Measurements from ENCODE around the gene PTPN14.

PTPN14 gene

GRCh38 chr1:214415131-214415530, 136.3 kb downstream of the PTPN14 start:
- TF ChIP-seq, protein P1, sequence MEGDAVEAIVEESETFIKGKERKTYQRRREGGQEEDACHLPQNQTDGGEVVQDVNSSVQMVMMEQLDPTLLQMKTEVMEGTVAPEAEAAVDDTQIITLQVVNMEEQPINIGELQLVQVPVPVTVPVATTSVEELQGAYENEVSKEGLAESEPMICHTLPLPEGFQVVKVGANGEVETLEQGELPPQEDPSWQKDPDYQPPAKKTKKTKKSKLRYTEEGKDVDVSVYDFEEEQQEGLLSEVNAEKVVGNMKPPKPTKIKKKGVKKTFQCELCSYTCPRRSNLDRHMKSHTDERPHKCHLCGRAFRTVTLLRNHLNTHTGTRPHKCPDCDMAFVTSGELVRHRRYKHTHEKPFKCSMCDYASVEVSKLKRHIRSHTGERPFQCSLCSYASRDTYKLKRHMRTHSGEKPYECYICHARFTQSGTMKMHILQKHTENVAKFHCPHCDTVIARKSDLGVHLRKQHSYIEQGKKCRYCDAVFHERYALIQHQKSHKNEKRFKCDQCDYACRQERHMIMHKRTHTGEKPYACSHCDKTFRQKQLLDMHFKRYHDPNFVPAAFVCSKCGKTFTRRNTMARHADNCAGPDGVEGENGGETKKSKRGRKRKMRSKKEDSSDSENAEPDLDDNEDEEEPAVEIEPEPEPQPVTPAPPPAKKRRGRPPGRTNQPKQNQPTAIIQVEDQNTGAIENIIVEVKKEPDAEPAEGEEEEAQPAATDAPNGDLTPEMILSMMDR (IDR thresholded peaks at IDR 0.05; ENCODE audit: low read depth, low read length): no peak
- H3K4me3 ChIP-seq (ENCODE audit: low read depth, low read length): no peak overlapping the region

GRCh38 chr1:214414691-214415090, 136.7 kb downstream of the PTPN14 start:
- H3K4me3 ChIP-seq (ENCODE audit: low read depth, low read length): no peak overlapping the region
- TF ChIP-seq, protein P1 (IDR thresholded peaks at IDR 0.05; ENCODE audit: low read depth, low read length): no peak

- TF ChIP-seq, protein P1 (IDR thresholded peaks at IDR 0.05; ENCODE audit: low read depth, low read length): no peak
- H3K4me3 ChIP-seq (ENCODE audit: low read depth, low read length): no peak overlapping the region
Measured at GRCh38 chr1:214413315-214413714, 138.1 kb downstream of the PTPN14 start.

DNA sequence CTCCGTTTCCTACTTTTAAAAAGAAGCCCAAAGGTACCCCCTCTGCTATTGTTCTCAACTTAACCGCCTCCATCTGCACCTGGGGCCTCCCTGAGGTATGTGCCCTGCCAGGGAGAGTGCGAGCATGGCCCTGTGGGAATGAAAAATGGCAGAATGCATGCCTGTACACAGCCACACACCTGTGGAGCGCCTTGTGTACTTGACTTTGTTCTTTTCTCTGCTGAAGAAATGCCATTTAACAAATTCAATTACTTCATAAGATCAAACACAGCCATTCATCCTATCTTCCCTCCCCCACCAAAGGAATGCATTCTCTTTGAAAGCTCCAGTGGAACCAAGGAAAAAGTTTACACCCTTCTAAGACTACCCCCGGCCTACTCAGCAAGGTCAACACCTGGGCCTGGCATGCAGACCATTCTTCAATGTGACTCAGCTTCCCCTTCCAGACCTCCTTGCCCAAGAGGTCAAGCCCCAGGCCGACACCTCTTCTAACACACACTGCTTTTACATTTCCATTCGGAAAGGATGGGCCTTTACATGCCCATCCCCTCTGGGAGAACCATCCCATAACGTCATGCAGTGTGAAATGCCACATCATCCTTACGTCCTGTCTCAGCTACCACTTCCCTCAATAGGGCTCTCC, 146.7 kb downstream of the PTPN14 start:
- peak overlapping the region; percentile 30 for H3K4me3 ChIP-seq (ENCODE audit: low read depth, low read length)
- TF ChIP-seq, protein P1 (IDR thresholded peaks at IDR 0.05; ENCODE audit: low read depth, low read length): no peak

GRCh38 chr1:214404154-214404553, 147.2 kb downstream of the PTPN14 start:
- TF ChIP-seq, protein P1 (IDR thresholded peaks at IDR 0.05; ENCODE audit: low read depth, low read length): no peak
- H3K4me3 ChIP-seq (ENCODE audit: low read depth, low read length): peak overlapping the region; percentile 30

DNA sequence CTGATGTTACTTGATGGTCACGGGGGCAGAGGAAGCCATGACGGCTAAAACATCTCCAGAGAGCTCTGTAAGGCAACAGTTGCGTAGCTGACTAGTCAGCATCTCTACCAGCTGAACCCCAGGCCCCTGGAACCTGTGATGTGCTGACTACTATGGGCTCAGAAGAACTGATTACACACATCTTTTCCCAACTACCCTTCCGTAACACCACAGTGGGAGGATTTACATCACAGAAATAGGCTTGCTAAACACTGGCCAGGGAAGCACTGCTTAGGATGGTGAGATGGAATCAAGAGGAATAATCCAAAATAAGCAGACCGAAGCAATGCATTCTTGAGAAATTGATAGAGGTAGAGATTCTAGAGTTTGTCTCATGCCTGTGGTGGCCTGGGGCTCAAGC, 148.0 kb downstream of the PTPN14 start:
- TF ChIP-seq, protein P1 (IDR thresholded peaks at IDR 0.05; ENCODE audit: low read depth, low read length): no peak
- no peak overlapping the region for H3K4me3 ChIP-seq (ENCODE audit: low read depth, low read length)

DNA sequence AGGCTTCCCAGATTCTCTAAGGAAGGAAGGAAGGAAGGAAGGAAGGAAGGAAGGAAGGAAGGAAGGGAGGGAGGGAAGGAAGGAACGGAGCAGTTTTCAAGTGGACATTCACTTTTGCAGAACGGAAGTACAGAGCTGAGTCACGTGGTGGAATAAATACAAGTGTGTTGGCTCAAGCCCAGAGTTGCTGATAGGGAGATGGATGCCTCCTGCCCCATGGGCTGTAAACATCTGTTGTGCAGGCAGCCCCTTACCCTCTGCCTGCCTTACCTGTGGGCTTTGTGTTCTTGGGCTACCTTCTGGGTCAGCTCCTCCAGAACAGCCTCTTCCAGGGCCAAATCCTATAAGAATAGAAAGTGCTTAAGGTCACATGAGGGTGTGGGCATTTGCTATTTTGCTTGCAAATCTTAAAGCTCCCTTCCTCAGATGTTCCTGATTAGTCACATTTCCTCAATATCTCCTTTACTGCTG, 148.8 kb downstream of the PTPN14 start:
- TF ChIP-seq, protein P1 (IDR thresholded peaks at IDR 0.05; ENCODE audit: low read depth, low read length): no peak

More for the DNA sequence above, 148.8 kb downstream of the PTPN14 start:
- no peak overlapping the region for H3K4me3 ChIP-seq (ENCODE audit: low read depth, low read length)

All from WI38 (cell line).